ENCODE measurements around the gene CEP192.
"Not testable (repeated sequence)": the region's sequence is repeated elsewhere in the genome, so short reads cannot be mapped to it uniquely, and the experiment has no call there.

CEP192 gene, protein sequence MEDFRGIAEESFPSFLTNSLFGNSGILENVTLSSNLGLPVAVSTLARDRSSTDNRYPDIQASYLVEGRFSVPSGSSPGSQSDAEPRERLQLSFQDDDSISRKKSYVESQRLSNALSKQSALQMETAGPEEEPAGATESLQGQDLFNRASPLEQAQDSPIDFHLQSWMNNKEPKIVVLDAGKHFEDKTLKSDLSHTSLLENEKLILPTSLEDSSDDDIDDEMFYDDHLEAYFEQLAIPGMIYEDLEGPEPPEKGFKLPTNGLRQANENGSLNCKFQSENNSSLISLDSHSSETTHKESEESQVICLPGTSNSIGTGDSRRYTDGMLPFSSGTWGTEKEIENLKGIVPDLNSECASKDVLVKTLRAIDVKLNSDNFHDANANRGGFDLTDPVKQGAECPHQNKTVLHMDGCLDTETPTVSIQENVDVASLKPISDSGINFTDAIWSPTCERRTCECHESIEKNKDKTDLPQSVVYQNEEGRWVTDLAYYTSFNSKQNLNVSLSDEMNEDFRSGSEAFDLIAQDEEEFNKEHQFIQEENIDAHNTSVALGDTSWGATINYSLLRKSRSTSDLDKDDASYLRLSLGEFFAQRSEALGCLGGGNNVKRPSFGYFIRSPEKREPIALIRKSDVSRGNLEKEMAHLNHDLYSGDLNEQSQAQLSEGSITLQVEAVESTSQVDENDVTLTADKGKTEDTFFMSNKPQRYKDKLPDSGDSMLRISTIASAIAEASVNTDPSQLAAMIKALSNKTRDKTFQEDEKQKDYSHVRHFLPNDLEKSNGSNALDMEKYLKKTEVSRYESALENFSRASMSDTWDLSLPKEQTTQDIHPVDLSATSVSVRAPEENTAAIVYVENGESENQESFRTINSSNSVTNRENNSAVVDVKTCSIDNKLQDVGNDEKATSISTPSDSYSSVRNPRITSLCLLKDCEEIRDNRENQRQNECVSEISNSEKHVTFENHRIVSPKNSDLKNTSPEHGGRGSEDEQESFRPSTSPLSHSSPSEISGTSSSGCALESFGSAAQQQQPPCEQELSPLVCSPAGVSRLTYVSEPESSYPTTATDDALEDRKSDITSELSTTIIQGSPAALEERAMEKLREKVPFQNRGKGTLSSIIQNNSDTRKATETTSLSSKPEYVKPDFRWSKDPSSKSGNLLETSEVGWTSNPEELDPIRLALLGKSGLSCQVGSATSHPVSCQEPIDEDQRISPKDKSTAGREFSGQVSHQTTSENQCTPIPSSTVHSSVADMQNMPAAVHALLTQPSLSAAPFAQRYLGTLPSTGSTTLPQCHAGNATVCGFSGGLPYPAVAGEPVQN (N-terminal part only)

GRCh38 chr18:12990967-12991820 is at the start of gene CEP192:
Gene CEP192, plus strand, starts transcription at chr18:12991362. Its CDS starts 8,063 bp downstream, at chr18:12999425.
- DNase-seq: peak; percentile 98

- DNase-seq: peak; percentile 86
These were observed 47.9 kb upstream of the CEP192 start for GRCh38 chr18:12943215-12943614.

- DNase-seq: peak; percentile 14
These were observed 46.5 kb upstream of the CEP192 start for GRCh38 chr18:12944709-12945108.

DNA sequence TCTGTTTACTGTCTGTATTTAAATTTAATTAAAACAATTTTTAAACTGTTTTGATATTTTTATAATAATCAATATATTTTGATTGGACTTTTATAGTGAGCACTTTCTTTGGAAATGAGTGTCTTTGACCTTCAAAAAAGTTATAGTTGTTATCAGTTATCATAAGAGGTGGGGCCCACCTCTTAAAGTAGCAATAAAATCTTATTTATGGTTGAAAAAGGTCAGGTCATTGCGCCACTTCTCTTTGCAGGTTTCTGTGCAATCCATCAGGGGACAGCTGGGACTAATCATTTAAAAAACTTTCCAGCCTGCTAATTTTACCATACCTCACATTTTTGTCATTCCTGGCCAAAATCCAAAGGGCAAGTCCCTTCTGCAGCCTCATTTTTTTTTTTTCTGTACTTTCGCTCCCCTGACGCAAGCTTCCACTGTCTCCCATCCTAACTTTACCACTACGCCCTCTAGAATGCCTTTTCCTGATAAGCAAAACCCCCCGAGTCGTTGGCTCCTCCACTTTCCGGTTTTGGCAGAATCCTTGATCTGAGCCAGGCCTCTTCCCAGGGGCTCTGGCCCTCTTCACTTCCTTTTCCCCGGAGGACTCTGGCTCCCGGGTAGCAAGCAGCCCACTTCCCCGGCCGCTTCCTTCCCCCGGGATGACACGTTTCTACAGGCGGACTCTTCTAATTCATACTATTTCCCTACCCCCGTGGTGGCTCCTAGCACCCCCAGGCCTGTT is 44.4 kb upstream of the CEP192 start:
- peak; percentile 98 for DNase-seq

DNA sequence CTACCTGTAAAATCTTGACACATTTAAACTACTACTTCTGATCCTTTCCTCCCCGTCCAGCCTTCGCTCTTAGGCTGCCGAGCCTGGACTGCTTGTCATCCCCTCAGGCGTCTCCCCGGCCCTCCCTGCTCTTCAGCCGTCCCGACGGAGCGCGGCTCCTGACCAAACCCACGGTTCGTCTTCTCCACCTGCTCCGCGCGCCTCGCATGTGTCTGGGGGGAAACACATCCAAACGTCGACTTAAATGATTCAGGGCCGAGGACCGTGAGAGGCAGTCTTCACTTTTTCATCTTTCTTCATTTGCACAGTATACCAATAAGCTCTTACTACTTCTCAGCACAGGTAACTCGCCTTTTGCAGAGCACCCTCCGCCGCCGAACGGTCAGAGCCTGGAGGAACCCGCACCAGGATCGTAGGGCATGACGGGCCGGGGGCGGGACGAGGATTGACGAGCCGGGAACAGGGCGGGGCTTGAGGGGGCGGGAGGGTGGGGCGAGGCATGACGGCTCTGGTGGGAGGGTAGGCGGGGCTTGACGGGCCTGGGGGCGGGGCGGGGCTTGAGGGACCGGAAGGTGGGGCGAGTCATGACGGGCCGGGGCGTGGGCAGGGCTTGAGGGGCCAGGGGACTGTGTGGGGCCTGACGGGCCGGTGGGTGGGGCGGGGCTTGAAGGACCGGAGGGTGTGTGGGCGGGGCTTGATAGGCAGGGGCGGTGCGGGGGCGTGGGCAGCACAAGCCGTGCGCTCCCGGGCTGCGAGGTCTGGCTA is 43.7 kb upstream of the CEP192 start, which contains the start of gene SEH1L:
Gene SEH1L (plus strand): TSS at position 727 of the 765 bp plus-strand sequence. CDS start 111 bp downstream, outside the sequence.
- peak; percentile 98 for DNase-seq

DNA sequence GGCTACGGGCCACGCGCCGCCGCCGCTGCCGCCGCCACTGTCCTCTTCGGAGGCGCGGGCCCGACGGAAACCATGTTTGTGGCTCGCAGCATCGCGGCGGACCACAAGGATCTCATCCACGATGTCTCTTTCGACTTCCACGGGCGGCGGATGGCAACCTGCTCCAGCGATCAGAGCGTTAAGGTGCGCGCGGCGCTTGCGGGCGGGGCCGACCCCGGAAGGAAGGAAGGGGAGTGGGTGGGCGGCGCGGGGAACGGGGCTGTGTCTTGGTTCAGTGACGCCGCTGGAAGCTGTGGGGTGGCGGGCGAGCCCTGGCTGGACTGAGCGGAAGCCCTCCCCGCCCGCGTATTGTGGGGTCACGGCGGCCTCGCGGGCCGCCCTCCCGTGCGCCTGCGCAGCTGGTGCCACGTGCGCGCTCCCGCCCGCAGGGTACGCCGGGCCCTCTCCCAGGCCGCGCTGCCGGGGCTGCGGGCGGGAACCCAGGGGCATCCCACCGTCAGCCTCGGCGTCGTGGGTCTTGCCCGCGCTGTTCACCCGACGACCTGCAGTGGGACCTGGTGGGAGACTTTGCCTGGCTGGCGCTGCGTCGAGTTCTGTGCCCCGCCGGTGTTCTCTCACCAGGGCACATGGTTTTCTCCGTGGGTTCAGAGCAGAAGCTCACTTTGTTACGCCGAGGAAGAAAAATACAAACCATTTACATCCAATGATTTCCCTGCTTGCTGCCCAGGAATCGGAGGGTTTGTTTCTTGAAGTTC is 42.9 kb upstream of the CEP192 start:
- DNase-seq: peak; percentile 95

DNA sequence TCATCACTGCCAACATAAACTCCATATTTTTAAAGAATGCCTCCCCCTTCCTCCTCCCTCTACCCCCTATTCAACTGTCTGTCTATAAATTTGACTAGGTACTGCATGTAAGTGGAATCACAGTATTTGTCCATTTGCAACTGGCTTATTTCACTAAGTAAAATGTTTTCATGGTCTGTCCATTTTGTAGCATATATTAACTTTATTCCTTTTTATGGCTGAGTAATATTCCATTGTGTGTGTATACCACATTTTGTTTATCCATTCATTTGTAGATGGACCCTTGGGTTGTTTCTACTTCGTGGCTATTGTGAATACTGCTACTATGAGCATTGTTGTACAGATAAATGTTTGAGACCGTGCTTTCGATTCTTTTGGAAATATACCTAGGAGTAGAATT is 32.7 kb upstream of the CEP192 start:
- no peak for DNase-seq

DNA sequence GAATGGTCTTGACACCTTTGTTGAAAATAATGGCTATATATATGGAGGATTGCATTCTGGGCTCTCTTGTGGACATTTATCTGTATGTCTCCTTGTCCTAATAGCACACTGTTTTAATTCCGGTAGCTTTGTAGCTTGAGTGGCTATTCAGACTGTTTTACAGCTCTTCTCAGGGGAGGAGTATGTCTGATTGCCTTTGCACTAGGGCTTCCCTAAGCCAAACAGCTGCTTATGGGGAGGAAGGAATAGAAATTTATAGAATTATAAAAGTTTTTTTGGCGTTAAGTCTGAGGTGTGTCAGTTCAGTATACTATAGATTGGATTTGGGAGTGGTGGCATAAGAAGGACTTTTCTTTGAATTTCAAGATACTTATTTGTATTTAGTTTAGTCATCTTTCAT is 30.8 kb upstream of the CEP192 start:
- DNase-seq: no peak

- DNase-seq: peak; percentile 3
These were observed 30.2 kb upstream of the CEP192 start for GRCh38 chr18:12960853-12961397.

DNA sequence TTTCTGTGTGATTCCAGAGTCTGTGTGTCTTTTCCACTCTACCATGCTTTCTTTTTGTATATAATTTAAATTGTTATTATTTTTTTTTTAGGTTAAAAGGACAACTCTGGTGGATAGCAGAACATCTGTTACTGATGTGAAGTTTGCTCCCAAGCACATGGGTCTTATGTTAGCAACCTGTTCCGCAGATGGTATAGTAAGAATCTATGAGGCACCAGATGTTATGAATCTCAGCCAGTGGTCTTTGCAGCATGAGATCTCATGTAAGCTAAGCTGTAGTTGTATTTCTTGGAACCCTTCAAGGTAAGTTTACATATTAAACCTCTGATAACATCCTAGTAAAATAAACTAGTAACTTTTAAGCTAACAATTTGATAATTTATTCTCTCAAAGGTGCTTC is 28.1 kb upstream of the CEP192 start:
- DNase-seq: no peak

- DNase-seq: no peak
These were observed 23.0 kb upstream of the CEP192 start for GRCh38 chr18:12968115-12968514.

GRCh38 chr18:12968619-12969018 is 22.5 kb upstream of the CEP192 start:
- no peak for DNase-seq

GRCh38 chr18:12973562-12974213 is 17.5 kb upstream of the CEP192 start:
- DNase-seq: no peak

- no peak for DNase-seq
These were observed 15.7 kb upstream of the CEP192 start for GRCh38 chr18:12975488-12975887.

- DNase-seq: no peak
These were observed 14.9 kb upstream of the CEP192 start for GRCh38 chr18:12976305-12976704.

DNA sequence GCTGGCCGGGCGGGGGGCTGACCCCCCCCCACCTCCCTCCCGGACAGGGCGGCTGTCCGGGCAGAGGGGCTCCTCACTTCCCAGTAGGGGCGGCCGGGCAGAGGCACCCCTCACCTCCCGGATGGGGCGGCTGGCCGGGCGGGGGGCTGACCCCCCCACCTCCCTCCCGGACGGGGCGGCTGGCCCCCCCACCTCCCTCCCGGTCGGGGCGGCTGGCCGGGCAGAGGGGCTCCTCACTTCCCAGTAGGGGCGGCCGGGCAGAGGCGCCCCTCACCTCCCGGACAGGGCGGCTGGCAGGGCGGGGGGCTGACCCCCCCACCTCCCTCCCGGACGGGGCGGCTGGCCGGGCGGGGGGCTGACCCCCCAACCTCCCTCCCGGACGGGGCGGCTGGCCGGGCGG is 11.1 kb upstream of the CEP192 start:
- not testable (repeated sequence) for DNase-seq

DNA sequence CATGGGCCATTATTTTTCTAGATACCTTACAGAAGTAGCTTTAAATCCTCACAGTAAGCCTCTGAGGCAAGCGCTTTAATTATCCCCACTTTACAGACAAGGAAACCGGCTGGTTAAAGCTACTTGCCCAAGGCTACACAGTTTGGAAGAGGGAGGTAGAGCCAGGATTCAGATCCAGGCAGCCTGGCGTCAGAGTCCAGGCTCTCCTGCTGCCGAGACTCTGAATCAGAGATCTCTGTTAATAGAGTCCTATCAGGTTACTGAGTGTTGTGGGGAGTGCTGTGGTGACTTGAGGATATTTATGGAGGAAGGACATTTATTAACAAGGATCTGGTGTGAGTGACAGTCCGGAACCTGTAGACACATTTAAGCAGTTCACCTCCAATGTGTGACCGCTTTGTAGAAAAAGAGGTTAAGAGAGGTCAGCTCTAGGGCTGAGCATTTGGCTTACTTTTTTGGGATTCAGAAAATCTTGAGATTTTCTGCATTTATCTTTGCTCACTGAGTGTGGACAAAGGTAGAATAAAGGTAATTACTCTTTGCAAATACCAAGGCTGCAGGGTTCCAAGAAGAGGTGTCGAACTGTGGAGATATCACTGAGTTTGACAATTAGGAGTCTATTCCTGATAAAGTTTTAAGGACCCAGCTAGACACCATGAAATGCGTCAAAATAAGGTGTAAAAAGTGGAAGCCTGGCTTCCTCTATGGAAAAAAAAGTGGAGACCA is 1.6 kb upstream of the CEP192 start:
- no peak for DNase-seq

DNA sequence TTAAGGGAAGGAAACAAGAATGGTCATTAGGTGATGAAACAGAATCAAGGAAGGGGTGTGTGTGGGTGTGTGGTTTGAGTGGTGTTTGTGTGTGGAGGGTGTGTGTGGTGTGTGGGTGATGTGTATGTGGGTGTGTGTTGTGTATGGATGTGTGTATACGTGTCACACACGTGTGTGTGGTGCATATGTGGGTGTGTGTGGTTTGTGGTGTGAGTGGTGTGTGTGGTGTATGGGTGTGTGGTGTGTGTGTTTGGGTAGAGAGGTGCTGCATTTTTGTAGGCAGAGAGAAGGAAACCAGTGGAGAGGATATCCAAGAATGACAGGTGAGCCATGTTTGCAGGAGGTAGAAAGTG is 1.1 kb upstream of the CEP192 start:
- DNase-seq: no peak

Data from fibroblast of upper back skin (primary cell).